ENCODE results near the gene DAP3. TPM values are rescaled to one million over a fixed set of nuclear protein-coding genes. Genes with fewer than 3 reads are reported as not detected.
"Not testable (repeated sequence)": the region's sequence is repeated elsewhere in the genome, so short reads cannot be mapped to it uniquely, and the experiment has no call there.

Gene DAP3
- total RNA-seq, 1 donor from 2014 or later = 88.3 TPM

GRCh38 chr1:155715777-155716176, 26.9 kb downstream of the DAP3 start:
- DNase-seq = no peak
- no peaks in the 10 kb centered on the region for H3K9me3 Mint-ChIP-seq (ENCODE audit: unreplicated experiment)
- peaks cover 3% of the 10 kb centered on the region for H3K4me1 Mint-ChIP-seq (ENCODE audit: low read depth, unreplicated experiment)
- no peaks in the 10 kb centered on the region for H3K36me3 Mint-ChIP-seq (ENCODE audit: unreplicated experiment)
- no peak for TF ChIP-seq CTCF (IDR thresholded peaks at IDR 0.05; ENCODE audit: partially characterized antibody, unreplicated experiment)
- H3K4me3 Mint-ChIP-seq (ENCODE audit: unreplicated experiment) = no peak overlapping the region
- no peak overlapping the region for H3K27ac Mint-ChIP-seq (ENCODE audit: unreplicated experiment)
- peaks cover 3% of the 10 kb centered on the region for H3K27me3 Mint-ChIP-seq (ENCODE audit: unreplicated experiment)

- no peak overlapping the region for H3K27ac Mint-ChIP-seq (ENCODE audit: unreplicated experiment)
- no peak overlapping the region for H3K4me3 Mint-ChIP-seq (ENCODE audit: unreplicated experiment)
- H3K4me1 Mint-ChIP-seq (ENCODE audit: low read depth, unreplicated experiment) = peaks cover 3% of the 10 kb centered on the region
- H3K9me3 Mint-ChIP-seq (ENCODE audit: unreplicated experiment) = no peaks in the 10 kb centered on the region
- TF ChIP-seq CTCF (IDR thresholded peaks at IDR 0.05; ENCODE audit: partially characterized antibody, unreplicated experiment) = no peak
- DNase-seq = no peak
- peaks cover 1% of the 10 kb centered on the region for H3K27me3 Mint-ChIP-seq (ENCODE audit: unreplicated experiment)
- H3K36me3 Mint-ChIP-seq (ENCODE audit: unreplicated experiment) = no peaks in the 10 kb centered on the region
Observed at GRCh38 chr1:155717041-155717440, 28.1 kb downstream of the DAP3 start.

GRCh38 chr1:155718524-155719115, 29.7 kb downstream of the DAP3 start:
- H3K36me3 Mint-ChIP-seq (ENCODE audit: unreplicated experiment); H3K27me3 Mint-ChIP-seq (ENCODE audit: unreplicated experiment); H3K4me3 Mint-ChIP-seq (ENCODE audit: unreplicated experiment); H3K9me3 Mint-ChIP-seq (ENCODE audit: unreplicated experiment); DNase-seq; H3K4me1 Mint-ChIP-seq (ENCODE audit: low read depth, unreplicated experiment): not testable (repeated sequence)
- H3K27ac Mint-ChIP-seq (ENCODE audit: unreplicated experiment) = peak overlapping the region; percentile 75

GRCh38 chr1:155719703-155720102, 30.8 kb downstream of the DAP3 start:
- Mint-ChIP-seq H3K4me3 (ENCODE audit: unreplicated experiment) (no peak overlapping the region), H3K27me3 (ENCODE audit: unreplicated experiment) (peaks cover 1% of the 10 kb centered on the region), H3K9me3 (ENCODE audit: unreplicated experiment) (no peaks in the 10 kb centered on the region), H3K4me1 (ENCODE audit: low read depth, unreplicated experiment) (peaks cover 3% of the 10 kb centered on the region), H3K27ac (ENCODE audit: unreplicated experiment) (no peak overlapping the region), H3K36me3 (ENCODE audit: unreplicated experiment) (no peaks in the 10 kb centered on the region)
- no peak for DNase-seq
- no peak for TF ChIP-seq CTCF (IDR thresholded peaks at IDR 0.05; ENCODE audit: partially characterized antibody, unreplicated experiment)

- Mint-ChIP-seq H3K27ac (ENCODE audit: unreplicated experiment) (no peak overlapping the region), H3K4me3 (ENCODE audit: unreplicated experiment) (no peak overlapping the region), H3K9me3 (ENCODE audit: unreplicated experiment) (no peaks in the 10 kb centered on the region), H3K4me1 (ENCODE audit: low read depth, unreplicated experiment) (no peaks in the 10 kb centered on the region), H3K36me3 (ENCODE audit: unreplicated experiment) (no peaks in the 10 kb centered on the region), H3K27me3 (ENCODE audit: unreplicated experiment) (no peaks in the 10 kb centered on the region)
- TF ChIP-seq CTCF (IDR thresholded peaks at IDR 0.05; ENCODE audit: partially characterized antibody, unreplicated experiment) = no peak
- DNase-seq = no peak
Observed at GRCh38 chr1:155725142-155725541, 36.3 kb downstream of the DAP3 start.

Data from glutamatergic neuron (in vitro differentiated cells).